CD4-positive, alpha-beta T cell treated with Interleukin-12 subunit alpha and Interleukin-12 subunit beta, for 1 hour (primary cell): ENCODE results near the gene LRRC23.
A peak's percentile ranks its signal among the peaks of the same experiment; 100 is the strongest.
"Not testable (repeated sequence)": the region's sequence is repeated elsewhere in the genome, so short reads cannot be mapped to it uniquely, and the experiment has no call there.

Source experiments
- DNase-seq: peaks from one replicate; pipeline ENCODE4 v3.0.0-alpha.2; 2020

LRRC23 gene, protein sequence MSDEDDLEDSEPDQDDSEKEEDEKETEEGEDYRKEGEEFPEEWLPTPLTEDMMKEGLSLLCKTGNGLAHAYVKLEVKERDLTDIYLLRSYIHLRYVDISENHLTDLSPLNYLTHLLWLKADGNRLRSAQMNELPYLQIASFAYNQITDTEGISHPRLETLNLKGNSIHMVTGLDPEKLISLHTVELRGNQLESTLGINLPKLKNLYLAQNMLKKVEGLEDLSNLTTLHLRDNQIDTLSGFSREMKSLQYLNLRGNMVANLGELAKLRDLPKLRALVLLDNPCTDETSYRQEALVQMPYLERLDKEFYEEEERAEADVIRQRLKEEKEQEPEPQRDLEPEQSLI

DNA sequence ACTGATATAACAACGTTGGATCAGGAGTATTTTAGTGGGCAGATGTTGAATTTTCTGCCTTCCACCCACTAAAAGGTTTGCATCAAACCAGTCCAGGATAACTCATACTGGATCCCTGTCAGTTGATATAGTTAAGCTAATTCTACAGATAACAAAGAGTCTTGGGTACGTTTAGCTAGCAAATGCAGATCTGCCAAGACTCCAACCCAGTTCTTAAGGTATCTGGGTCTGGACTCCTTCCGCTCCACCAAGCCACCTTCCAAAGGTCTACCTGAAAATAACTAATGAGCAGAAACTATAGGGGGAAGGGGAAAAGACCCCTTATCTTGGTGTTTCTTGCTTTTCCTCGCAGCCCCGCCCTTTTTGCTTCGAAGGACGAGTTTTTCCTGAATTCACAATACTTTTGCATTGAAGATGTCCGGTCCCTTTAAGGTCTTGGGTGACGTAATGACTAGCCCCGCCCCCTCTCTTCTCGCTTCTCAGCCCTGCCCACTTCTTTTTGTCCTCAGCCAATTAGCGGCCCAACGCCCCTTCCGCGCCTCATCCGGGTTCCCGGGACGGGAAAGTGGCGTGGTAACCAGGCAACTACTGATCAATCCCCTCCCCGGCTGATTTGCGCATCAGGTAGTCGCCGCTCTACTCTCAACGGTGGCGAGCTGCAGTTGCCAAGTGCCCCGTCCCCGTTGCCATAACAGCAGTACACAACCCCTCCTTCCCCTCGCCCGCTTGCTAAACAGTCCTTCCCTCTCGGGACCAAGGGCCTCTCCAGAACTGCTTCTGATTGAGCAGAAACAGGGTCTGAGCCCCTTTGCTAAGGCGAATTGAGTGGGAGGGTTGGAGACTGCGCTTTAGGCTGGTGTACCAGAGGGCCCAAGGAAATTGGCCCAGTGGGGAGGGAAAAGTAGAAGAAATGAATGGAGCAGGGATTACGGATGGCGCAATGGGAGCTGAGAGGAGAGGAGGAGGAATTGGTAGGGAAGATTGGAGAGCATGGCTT lies at the start of gene LRRC23:
LRRC23 (plus strand) TSS at position 543 of the 997 bp plus-strand sequence. CDS start 812 bp downstream, outside the sequence.
- DNase-seq: peak; percentile 99

DNA sequence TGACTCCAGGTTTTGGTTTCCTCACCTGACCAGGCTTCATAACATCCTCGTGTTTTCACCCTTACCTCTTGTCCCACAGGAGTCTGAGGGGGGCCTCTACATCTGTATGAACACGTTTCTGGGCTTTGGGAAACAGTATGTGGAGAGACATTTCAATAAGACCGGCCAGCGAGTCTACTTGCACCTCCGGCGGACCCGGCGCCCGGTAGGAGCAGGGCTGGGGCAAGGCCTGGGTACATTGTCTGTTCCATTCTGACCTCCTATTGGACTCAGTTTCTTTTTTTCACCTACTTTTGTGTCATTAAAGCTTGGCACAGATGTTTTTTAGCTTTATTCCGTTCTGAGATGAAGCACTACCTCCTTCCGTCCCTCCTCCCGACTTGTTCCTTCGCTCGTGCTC lies 49.3 kb upstream of the LRRC23 start:
- no peak for DNase-seq

DNA sequence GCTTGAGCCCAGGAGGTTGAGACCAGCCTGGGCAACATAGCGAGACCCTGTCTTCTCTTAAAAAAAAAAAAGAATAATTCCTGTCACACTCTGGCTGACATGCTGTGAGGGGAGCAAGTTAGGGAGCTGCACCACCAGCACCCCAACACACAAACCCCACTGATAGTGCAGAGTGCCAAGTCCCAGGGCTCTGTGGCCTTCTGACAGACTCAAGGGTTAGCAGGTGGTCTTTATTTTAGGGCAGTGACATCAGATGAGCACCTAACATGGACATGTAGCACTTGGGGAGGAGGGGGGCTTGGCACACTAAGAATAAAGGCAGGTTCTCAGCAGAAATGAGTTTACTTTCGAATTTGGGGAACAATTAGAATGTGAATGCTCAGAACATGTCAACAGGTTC lies 45.8 kb upstream of the LRRC23 start:
- no peak for DNase-seq

DNA sequence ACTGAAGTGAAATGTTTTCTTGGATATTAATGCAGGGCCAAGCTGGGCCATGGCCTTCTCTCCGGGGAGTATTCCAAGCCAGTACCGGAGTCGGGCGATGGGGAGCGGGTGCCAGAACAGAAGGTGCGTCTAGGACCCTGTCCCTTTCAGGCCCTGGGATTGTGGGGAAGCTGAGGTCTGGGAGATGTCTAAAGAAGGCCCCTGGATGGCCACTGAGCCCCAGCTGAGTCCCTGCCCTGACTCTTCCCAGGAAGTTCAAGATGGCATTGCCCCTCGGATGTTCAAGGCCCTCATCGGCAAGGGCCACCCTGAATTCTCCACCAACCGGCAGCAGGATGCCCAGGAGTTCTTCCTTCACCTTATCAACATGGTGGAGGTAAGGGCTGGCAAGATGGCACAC lies 44.5 kb upstream of the LRRC23 start:
- DNase-seq: no peak

DNA sequence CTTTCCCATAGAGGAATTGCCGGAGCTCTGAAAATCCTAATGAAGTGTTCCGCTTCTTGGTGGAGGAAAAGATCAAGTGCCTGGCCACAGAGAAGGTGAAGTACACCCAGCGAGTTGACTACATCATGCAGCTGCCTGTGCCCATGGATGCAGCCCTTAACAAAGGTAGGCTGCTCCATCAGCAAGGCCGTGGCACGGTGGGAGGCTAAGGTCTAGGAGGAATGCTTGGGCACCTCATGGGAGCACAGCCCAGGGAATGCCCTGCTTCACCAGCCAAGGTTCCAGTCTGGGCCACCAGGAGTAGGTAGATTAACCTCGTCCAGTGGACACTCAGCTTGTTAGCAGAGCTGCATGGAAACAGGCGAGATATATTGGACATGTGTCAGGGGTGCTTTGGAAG lies 43.7 kb upstream of the LRRC23 start:
- no peak for DNase-seq

DNA sequence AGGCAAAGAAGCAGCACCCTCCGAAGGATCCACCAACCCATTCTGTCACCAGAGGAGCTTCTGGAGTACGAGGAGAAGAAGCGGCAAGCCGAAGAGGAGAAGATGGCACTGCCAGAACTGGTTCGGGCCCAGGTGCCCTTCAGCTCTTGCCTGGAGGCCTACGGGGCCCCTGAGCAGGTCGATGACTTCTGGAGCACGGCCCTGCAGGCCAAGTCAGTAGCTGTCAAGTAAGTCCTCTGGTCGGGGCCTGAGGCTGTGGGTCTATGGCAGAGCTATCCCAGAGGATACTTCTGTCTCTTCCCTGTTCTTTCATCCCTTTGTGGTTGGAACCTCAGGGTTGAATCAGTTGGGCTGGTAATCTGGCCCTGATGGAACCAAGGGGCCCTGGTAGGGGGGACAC lies 43.2 kb upstream of the LRRC23 start:
- no peak for DNase-seq

DNA sequence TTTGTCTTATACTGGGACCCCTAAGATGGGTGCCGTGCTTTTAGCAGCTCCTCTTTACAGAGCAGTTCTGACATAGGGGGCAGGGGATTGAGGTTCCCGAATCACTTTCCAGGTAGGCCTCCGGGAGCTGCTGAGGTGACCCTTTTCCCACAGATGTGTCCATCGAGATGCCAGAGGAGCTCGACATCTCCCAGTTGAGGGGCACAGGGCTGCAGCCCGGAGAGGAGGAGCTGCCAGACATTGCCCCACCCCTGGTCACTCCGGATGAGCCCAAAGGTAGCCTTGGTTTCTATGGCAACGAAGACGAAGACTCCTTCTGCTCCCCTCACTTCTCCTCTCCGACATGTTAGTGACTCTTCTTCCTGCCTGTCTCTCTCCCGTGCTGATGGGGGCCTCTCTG lies 41.6 kb upstream of the LRRC23 start:
- no peak for DNase-seq

DNA sequence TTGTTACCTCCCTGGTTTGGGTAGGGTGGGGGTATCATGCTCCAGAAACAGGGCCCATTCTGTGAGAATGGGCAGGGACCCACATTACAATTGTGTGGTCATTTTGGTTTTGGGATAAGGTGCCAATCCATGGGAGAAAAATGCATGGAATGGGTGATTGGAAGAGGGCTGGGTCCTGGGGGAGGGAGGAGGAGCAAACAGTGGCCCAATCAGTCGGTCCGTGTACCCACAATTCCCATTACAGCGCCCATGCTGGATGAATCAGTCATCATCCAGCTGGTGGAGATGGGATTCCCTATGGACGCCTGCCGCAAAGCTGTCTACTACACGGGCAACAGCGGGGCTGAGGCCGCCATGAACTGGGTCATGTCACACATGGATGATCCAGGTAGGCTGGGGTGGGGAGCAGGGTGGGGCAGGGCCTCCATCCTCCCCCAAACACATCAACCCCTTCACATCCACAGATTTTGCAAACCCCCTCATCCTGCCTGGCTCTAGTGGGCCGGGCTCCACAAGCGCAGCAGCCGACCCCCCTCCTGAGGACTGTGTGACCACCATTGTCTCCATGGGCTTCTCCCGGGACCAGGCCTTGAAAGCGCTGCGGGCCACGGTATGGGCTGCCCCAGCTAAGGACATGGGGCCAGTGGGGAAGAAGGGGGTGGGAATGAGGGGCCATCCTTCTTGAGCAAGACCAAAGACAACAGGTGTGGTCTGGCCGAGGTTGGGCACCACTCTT lies 40.9 kb upstream of the LRRC23 start:
- no peak for DNase-seq

DNA sequence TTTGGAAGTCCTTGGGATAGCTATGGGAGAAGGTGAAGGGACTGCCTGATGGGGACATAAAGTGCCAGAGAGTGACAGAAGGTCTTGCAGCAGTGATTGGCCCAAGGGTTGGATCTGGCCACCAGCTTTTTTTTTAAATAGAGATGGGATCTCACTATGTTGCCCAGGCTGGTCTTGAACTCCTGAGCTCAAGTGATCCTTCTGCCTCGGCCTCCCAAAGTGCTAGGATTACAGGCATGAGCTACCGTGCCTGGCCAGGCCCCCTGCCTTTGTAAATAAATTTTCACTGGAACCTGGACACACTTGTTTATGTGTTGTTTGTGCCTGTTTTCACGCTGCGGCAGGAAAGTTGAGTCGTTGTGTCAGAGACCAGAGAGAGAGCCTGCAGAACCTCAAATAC lies 39.3 kb upstream of the LRRC23 start:
- DNase-seq: not testable (repeated sequence)

DNA sequence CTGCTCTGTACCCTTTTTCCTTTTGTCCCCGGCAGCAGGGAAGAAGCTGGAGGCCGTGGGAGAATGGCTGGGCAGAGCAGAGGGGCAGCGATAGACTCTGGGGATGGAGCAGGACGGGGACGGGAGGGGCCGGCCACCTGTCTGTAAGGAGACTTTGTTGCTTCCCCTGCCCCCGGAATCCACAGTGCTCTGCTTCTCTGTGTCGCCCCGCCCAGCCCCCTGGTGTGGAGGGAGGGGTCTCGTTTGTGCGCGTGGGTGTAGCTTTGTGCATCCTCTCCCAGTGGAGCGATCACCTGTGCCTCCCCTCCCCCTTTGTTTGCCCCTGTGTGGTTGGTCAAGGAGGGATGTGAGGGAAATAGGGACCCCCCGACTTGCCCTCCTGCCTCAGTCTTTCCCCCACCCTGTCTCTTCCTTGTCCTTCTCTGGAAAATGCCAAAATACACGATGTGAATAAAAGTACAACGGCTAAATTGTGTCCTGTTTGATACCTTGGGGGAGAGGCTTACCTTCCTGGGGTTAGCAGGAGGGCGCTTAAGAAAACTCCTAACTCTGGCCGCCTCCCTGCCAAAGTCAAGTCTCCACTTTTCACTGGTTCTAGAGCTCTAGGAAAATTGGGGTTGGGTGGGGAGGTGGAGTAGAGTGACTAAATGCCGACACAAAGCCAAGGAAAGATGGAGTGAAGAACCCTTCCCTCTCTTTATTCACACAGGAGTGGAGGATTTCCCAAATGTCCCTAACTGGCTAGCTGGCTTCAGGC lies 38.3 kb upstream of the LRRC23 start:
- no peak for DNase-seq

DNA sequence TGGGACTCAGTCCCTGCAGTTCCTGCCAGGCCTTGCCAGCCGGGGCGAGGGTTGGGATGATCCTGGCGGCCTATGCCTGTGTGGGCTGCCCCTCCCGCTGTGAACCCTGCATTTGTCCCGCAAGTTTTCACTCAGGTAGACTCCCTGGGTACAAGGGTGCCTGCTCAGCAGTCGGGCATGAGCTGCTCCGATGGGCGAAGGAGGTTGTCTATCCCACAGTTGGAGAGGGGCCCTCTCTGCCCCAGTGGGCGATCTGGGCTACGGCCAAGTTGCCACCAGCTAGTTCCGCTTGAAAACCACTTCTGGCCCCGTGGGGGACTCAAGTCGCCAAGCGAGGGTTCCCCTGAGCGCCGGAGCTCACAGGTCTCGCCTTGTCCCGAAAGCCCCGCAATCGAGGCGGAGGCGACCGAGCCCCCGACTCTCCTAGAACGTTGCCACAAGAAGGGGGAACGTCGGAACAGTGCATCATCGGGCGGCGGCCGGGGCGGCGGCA lies 37.7 kb upstream of the LRRC23 start:
- DNase-seq: no peak

DNA sequence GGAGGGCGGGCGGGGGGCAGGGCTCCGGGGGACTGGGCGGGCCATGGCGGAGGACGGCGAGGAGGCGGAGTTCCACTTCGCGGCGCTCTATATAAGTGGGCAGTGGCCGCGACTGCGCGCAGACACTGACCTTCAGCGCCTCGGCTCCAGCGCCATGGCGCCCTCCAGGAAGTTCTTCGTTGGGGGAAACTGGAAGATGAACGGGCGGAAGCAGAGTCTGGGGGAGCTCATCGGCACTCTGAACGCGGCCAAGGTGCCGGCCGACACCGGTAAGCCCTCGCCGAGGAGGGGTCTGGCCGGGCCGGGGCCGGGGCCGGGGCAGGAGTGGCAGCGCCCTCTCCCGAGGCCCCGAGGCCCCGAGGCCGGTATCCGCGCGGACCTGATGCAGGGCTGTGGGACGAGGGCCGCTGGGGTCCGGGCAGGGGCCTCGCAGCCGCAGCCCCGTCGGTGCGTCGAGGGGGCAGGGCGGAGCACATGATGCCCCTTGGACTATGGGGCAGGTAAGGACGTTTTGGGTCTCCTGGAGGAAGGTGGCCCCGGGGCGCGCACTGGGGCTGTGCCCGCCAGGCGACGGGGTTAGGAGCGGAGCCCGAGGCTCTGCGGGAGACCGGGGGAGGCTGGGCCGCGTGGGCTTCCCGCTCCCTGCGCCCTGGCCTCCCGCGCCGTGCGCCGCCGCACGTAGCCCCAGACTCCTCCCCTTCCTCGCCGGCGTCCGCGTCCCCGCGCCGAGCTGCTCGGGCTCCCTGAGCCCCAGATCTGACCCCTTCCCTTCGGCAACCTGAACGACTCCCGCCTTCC lies 37.0 kb upstream of the LRRC23 start, which contains the start of gene TPI1:
TPI1 (plus strand) TSS at position 119 of the 798 bp plus-strand sequence; CDS start at position 155, 36 bp downstream.
- DNase-seq: peak; percentile 89

DNA sequence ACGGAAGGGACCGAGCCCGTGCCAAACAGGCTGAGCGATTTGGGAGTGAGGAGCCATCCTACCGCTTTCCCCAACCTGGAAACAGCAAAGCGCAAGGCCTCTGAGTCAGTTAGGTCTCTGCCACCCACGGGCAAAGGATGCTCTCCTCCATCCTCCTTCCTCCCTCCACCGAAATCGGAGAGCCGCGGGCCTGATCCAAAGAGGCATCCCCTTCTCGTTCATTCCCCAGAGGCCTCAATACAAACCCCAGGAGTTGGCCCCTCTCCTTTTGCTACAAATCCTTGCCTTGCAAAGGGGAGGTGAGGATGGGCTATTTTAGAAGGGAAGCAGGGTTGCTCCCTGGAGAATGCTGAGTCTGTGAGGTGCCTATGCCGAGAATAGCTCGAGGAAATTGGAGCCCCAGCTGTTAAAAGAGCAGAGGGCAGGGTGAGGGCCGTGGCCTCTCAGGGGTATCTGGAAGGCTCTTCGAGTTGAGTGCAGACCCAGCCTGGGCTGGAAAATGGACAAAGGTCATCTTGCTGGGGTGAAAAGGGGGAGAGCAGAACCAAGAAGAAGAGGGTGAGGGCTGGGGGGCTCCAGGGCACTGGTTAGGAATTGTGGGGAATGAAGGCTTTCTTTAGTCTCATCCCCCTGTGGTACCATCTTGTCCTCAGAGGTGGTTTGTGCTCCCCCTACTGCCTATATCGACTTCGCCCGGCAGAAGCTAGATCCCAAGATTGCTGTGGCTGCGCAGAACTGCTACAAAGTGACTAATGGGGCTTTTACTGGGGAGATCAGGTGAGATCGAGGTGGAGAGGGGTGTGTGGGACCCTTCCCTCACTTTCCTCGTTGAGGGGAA lies 36.2 kb upstream of the LRRC23 start:
- DNase-seq: no peak

DNA sequence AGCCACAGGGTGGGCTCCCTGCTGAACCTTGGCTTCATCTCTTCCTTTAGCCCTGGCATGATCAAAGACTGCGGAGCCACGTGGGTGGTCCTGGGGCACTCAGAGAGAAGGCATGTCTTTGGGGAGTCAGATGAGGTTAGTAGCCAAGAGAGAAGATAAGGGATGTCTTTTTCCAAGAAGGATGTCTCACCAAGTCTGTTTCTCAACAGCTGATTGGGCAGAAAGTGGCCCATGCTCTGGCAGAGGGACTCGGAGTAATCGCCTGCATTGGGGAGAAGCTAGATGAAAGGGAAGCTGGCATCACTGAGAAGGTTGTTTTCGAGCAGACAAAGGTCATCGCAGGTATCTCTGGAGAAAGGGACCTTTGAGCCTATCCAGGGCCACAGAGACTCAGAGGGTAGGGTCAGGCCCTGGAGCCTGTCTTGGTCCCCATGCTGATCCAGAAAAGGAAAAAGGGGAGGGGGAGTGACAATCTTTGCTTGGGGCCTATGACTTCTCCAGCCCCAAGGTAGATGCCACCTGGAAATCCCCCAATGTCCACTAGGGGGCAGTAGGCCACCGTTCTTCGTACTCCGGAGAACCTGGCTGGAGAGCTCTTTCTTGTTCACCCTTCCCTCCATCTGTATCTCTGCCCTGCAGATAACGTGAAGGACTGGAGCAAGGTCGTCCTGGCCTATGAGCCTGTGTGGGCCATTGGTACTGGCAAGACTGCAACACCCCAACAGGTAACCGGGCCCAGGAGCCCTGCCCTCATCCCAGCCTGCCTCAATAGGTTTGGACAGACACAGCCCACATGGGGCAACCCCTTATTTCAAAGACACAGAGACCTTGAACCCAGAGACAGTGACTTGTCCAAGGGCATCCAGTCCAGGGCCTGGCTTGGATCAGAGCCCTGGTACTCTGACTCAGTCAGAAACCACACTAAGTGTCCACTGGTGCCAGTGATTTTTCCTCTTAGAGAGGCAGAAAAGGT lies 35.3 kb upstream of the LRRC23 start:
- peak; percentile 90 for DNase-seq

DNA sequence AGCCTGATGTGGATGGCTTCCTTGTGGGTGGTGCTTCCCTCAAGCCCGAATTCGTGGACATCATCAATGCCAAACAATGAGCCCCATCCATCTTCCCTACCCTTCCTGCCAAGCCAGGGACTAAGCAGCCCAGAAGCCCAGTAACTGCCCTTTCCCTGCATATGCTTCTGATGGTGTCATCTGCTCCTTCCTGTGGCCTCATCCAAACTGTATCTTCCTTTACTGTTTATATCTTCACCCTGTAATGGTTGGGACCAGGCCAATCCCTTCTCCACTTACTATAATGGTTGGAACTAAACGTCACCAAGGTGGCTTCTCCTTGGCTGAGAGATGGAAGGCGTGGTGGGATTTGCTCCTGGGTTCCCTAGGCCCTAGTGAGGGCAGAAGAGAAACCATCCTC lies 34.3 kb upstream of the LRRC23 start:
- DNase-seq: not testable (repeated sequence)

DNA sequence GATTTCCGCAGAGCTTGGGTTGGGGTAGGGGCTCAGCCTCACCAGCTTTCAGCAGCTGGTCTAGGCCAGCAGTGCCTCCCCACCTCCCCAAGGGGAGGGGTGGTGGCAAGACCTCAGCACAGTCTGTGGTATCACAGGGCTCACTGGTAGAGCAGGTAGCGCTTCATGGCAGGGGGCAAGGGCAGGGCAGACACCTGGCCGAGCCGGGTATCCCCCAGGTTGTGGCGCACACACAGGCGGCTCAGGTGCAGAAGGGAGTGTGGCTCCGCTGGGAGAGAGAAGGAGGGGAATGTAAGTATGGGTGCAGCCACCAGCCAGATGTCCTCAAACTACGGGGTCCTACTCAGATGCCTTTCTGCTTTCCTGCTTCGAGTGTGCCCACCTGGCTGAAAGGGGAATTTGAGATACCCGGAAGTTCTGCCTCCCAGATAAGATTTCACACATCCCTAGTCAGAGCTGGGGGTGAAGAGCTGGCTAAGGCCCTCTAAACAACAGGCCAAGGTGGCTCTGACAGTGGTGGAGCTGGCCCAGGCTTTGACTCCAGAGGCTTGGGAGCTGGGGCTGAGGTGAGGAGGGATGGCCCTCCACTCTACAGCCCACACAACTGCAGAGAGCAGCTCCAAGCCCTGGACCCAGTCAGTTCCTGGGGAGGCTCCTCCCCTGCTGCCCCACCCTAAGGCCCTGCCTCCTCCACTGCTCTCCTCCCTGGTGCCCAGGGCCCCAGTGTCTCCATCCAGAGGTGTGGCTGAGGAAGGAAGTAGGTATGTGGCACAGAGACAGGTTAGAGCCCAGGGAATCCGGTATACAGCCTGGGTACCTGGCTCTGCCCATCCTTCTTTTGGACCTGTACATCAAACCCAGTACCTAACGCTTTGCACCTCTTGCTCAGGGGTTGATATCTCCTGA lies 33.3 kb upstream of the LRRC23 start:
- DNase-seq: peak; percentile 45
